CD4-positive, CD25-positive, alpha-beta regulatory T cell (primary cell): ENCODE data around the gene TAPBP. TPM values are rescaled to one million over a fixed set of nuclear protein-coding genes. Genes with fewer than 3 reads are reported as not detected.
A peak's percentile ranks its signal among the peaks of the same experiment; 100 is the strongest.
"Not testable (repeated sequence)": the region's sequence is repeated elsewhere in the genome, so short reads cannot be mapped to it uniquely, and the experiment has no call there.

Source experiments
- ATAC-seq, 2 donors: fragments of 150-1000 bp; cut with Tn5 transposase; one replicate each; pipeline ENCODE4 v1.10.0; 2021; ENCODE audit warnings: low read depth in 2 of 2, moderate number of reproducible peaks in 2 of 2, moderate library complexity in 1 of 2
- DNase-seq, 3 donors: peaks; one replicate each; pipeline versions ENCODE4 v3.0.0 to v3.0.0-alpha.2; 2012 to 2022; ENCODE audit warnings: mixed read lengths in 1 of 3
- H3K27ac ChIP-seq: one replicate; pipeline ENCODE4 v1.7.0; 2013; ENCODE audit warnings: mild to moderate bottlenecking, low read length; ENCODE audit not compliant: insufficient read depth, poor library complexity, severe bottlenecking
- H3K27me3 ChIP-seq: one replicate; pipeline ENCODE4 v1.7.0; 2013; ENCODE audit warnings: low read length; ENCODE audit not compliant: control insufficient read depth, insufficient read depth
- H3K36me3 ChIP-seq: one replicate; pipeline ENCODE4 v1.7.0; 2013; ENCODE audit warnings: mild to moderate bottlenecking, low read length, moderate library complexity; ENCODE audit not compliant: control insufficient read depth, insufficient read depth
- H3K4me1 ChIP-seq: 2 replicates; pipeline ENCODE4 v1.7.0; 2013; ENCODE audit warnings: mild to moderate bottlenecking, low read length; ENCODE audit not compliant: insufficient read depth, control insufficient read depth, poor library complexity, severe bottlenecking
- H3K4me3 ChIP-seq: one replicate; pipeline ENCODE4 v1.7.0; 2013; ENCODE audit warnings: low read depth, mild to moderate bottlenecking, low read length, moderate library complexity
- H3K9me3 ChIP-seq, 2 experiments: 1 replicate in 1 of 2; 2 replicates in 1 of 2; pipeline ENCODE4 v1.7.0; 2013; ENCODE audit warnings: low read length in 2 of 2, mild to moderate bottlenecking in 1 of 2, moderate library complexity in 1 of 2; ENCODE audit not compliant: control insufficient read depth in 2 of 2
- H3K27ac Mint-ChIP-seq, 3 donors: one replicate each; pipeline ENCODE4 v1.8.0; 2020 to 2022; ENCODE audit warnings: mild to moderate bottlenecking in 3 of 3, mixed read lengths in 3 of 3, moderate library complexity in 2 of 3
- H3K27me3 Mint-ChIP-seq: one replicate; pipeline ENCODE4 v1.8.0; 2022; ENCODE audit warnings: mild to moderate bottlenecking, mixed read lengths
- H3K36me3 Mint-ChIP-seq: one replicate; pipeline ENCODE4 v1.8.0; 2020; ENCODE audit warnings: mixed read lengths
- H3K4me1 Mint-ChIP-seq, 4 donors: one replicate each; pipeline ENCODE4 v1.8.0; 2020 to 2022; ENCODE audit warnings: mixed read lengths in 4 of 4, mild to moderate bottlenecking in 1 of 4
- H3K4me3 Mint-ChIP-seq, 4 donors: one replicate each; pipeline ENCODE4 v1.8.0; 2020 to 2022; ENCODE audit warnings: mild to moderate bottlenecking in 4 of 4, mixed read lengths in 4 of 4, moderate library complexity in 3 of 4
- H3K9me3 Mint-ChIP-seq, 7 donors: one replicate each; pipeline ENCODE4 v1.8.0; 2020 to 2022; ENCODE audit warnings: mixed read lengths in 7 of 7, mild to moderate bottlenecking in 3 of 7, moderate library complexity in 2 of 7
- polyA plus RNA-seq, 4 donors: library from polyadenylated mRNA; unstranded; fragments of 300-500 nt; fragmentation: Illumina TruSeq; gene quantifications; one replicate each; pipeline ENCODE4 v1.2.3, GENCODE V29; 2021
- total RNA-seq: library from RNA; stranded (reverse); gene quantifications from one replicate; pipeline ENCODE4 v1.2.3, GENCODE V29; 2022

The TAPBP gene
- total and polyA plus RNA-seq, 5 donors from 2014 or later = 251 to 314 (median 266) TPM

DNA sequence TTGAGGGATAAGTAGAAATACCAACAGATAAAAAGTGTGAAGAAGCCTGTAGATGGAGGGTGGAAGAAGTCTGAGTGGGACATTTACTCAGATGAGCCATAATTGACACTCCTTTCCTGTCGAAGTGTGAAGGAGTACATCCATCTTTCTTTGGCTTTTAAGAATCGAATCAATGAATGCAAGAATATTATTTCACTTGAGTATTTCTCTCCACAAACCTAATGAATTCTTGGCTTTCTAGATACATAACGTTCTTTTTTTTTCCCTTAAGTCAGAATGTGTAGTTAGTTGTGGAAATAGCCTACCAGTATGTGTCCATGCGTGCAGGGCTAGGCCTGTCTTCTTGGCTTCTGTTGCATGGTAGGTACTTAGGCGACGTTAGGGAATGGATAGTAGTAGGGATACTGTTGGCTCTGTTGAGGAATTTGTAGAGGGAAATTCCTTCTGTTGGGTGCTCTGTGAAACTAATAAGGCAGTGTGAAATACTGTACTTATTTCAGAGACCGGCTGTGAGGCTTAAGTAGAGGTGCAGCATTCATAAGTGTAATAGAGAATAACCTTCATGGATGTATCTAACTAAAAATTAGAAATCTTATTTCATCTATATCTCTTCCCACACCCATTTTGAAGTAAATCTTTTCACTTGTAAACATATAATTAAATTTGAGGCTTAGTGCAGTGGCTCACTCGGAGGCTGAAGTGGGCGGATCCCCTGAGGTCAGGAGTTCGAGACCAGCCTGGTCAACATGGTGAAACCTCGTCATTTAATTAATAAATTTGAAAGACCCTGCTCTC lies 40.6 kb downstream of the TAPBP start:
- Mint-ChIP-seq H3K27ac (peak overlapping the region; percentile 44 to 100 (median 99)), H3K9me3 (no peaks in the 10 kb centered on the region), H3K36me3 (peaks cover 29% of the 10 kb centered on the region), H3K4me1 (peaks cover 5 to 77% (median 40%) of the 10 kb centered on the region in 4 donors), H3K27me3 (no peaks in the 10 kb centered on the region), H3K4me3 (peak overlapping the region; percentile 94 to 100 (median 98))
- H3K27ac ChIP-seq = peak overlapping the region; percentile 90
- no peaks in the 10 kb centered on the region for H3K9me3 ChIP-seq
- H3K27me3 ChIP-seq = no peaks in the 10 kb centered on the region
- H3K4me1 ChIP-seq = peaks cover 67% of the 10 kb centered on the region
- DNase-seq (no peak), ATAC-seq (no peak)
- peaks cover 37% of the 10 kb centered on the region for H3K36me3 ChIP-seq
- peak overlapping the region; percentile 96 for H3K4me3 ChIP-seq

DNA sequence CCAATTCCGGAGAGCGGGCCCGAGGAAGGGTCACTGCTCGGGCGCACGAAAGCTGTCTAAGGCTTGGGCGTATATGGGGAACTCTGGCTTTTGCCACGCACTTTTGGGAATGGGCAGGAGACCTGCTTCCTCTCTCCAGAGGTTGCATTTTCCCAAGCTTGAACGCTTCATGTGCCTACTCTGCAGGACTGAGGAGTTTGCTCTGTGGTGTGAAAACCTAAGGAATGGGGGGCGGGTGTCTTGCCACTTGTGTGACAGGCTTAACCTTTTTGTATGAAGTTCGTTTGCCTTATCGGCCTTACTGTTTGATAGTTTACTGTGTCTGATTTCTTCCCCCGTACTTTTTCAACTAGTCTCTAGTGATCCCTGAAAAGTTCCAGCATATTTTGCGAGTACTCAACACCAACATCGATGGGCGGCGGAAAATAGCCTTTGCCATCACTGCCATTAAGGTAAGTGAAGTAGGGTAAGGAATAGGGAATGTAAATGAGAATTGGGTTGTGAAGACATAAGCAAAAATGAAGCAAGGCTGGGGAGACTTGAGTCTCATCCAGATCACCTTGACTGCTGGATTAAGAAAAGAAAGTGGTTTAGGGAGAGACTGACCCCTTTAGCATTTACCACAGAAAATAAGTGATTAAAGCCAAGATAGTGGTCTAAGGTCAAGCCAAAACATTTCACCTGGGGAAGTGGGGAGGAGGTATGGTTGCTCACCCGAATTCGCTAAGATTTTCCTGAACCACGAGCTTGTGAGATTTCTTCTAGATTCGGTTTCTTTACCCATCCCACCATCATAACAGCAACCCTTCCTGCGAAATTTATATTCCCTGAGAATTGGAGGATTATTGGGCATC lies 41.4 kb downstream of the TAPBP start:
- H3K27me3 Mint-ChIP-seq = no peaks in the 10 kb centered on the region
- H3K4me3 Mint-ChIP-seq = peak overlapping the region; percentile 94 to 100 (median 98)
- peak overlapping the region; percentile 90 for H3K27ac ChIP-seq
- peaks cover 5 to 68% (median 39%) of the 10 kb centered on the region in 4 donors for H3K4me1 Mint-ChIP-seq
- H3K27me3 ChIP-seq = no peaks in the 10 kb centered on the region
- H3K27ac Mint-ChIP-seq = peak overlapping the region; percentile 99 to 100 (median 100)
- H3K36me3 Mint-ChIP-seq = peaks cover 36% of the 10 kb centered on the region
- H3K9me3 Mint-ChIP-seq = no peaks in the 10 kb centered on the region
- no peak for DNase-seq
- peaks cover 58% of the 10 kb centered on the region for H3K4me1 ChIP-seq
- H3K9me3 ChIP-seq = no peaks in the 10 kb centered on the region
- H3K36me3 ChIP-seq = peaks cover 46% of the 10 kb centered on the region
- no peak for ATAC-seq
- H3K4me3 ChIP-seq = peak overlapping the region; percentile 96

DNA sequence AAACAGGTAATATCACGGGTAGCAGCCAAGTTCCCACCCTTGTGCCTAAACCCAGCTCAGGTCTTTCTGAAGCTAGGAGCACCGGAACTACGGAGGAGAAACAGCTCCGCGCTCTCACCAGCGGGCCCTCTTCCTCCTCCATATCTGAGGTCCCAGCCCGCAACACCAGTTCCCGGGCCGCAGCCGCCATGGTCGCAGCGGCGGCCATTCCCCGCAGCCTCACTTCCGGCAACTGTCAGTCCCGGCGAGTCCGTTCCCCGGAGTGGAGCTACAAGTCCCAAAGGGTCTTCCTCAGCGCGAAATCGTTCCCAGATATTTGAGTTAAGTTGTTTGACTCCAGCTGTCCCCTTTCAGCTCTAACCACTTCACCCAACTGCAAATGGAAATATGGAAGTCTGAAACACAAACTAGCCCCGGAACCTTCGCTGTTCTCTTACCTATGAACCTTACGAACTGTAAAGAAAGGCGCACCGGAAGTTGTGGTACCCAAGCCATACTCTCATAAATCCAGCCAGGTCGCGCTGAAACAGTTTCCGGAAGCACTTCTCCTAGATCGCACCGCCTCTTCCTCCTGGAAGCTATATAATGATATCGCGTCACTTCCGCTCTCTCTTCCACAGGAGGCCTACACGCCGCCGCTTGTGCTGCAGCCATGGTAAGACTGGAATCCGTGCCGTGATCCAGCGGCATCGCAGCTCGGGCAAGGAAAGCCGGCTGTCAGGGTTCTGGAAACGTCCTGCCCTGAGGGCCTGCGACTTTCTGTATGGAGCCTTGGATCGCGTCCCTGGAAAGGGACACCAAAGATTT lies 42.2 kb downstream of the TAPBP start, which contains the start of the genes RPS18 and VPS52:
Gene RPS18 (plus strand): TSS at position 608 of the 807 bp plus-strand sequence. CDS start 45 bp downstream, at position 653.
Gene VPS52 (minus strand): TSS at position 409 of the 807 bp plus-strand sequence. CDS start 201 bp downstream, at position 208.
- Histone ChIP-seq H3K4me3 (peak within 1 kb of the TSS; percentile 96), H3K4me1 (peaks cover 53% of the 10 kb centered on the region), H3K36me3 (peaks cover 54% of the 10 kb centered on the region), H3K9me3 (no peaks in the 10 kb centered on the region), H3K27me3 (no peaks in the 10 kb centered on the region), H3K27ac (peak within 1 kb of the TSS; percentile 90)
- H3K36me3 Mint-ChIP-seq = peaks cover 42% of the 10 kb centered on the region
- ATAC-seq = peak; percentile 86 to 91
- no peaks in the 10 kb centered on the region for H3K9me3 Mint-ChIP-seq
- peak within 1 kb of the TSS; percentile 99 to 100 (median 100) for H3K27ac Mint-ChIP-seq
- H3K27me3 Mint-ChIP-seq = no peaks in the 10 kb centered on the region
- H3K4me1 Mint-ChIP-seq = peaks cover 5 to 67% (median 39%) of the 10 kb centered on the region in 4 donors
- DNase-seq = peak; percentile 90 to 99 (median 95)
- peak within 1 kb of the TSS; percentile 94 to 100 (median 98) for H3K4me3 Mint-ChIP-seq

DNA sequence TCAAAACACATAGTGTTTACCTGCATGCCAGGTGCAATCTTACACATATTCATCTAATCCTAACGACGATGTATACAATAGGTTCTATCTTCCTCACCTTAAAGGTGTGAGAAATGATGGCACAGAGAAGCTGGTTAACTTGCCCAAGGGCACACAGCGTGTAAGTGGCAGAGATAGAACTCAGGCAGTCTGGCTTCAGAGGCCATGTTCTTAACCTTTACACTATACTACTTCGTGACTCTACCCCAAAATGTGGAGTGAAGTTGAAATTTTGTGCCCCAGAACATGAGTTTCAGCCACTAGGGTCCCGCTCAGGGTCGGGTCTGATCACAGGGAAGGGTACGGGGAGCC lies 42.8 kb downstream of the TAPBP start:
- peaks cover 59% of the 10 kb centered on the region for H3K36me3 ChIP-seq
- no peaks in the 10 kb centered on the region for H3K27me3 ChIP-seq
- H3K4me1 ChIP-seq = peaks cover 47% of the 10 kb centered on the region
- ATAC-seq (peak in 1 of 2 donors; percentile 6), DNase-seq (no peak)
- Mint-ChIP-seq H3K27ac (peak overlapping the region; percentile 99 to 100 (median 100)), H3K36me3 (peaks cover 46% of the 10 kb centered on the region), H3K4me1 (peaks cover 5 to 61% (median 37%) of the 10 kb centered on the region in 4 donors), H3K27me3 (no peaks in the 10 kb centered on the region), H3K4me3 (peak overlapping the region; percentile 94 to 100 (median 98)), H3K9me3 (no peaks in the 10 kb centered on the region)
- no peaks in the 10 kb centered on the region for H3K9me3 ChIP-seq
- H3K4me3 ChIP-seq = peak overlapping the region; percentile 96
- H3K27ac ChIP-seq = peak overlapping the region; percentile 90

DNA sequence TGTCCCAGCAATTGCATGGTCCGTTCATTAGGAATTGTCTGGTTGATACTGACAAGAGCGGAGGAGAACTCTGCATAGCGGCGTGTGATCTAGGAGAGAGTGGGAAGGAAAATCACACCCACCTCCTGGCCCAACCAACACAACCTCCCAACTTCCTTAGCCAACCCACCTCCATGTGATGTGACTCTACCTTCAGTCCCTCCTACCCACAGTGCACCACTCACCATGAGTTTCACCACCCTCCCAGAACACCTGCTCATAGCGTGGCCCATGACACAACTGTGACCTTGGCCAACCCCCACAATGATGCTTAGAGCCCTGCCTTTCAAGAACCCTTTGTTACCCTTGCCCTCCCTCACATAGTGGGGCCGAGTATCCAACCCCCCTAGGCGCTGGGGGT lies 49.9 kb downstream of the TAPBP start:
- Histone ChIP-seq H3K36me3 (peaks cover 78% of the 10 kb centered on the region), H3K4me3 (no peak overlapping the region), H3K27ac (no peak overlapping the region), H3K9me3 (no peaks in the 10 kb centered on the region), H3K4me1 (no peaks in the 10 kb centered on the region), H3K27me3 (no peaks in the 10 kb centered on the region)
- Mint-ChIP-seq H3K4me3 (peak overlapping the region in 1 of 4 donors; percentile 25), H3K27me3 (peaks cover 4% of the 10 kb centered on the region), H3K36me3 (peaks cover 51% of the 10 kb centered on the region), H3K27ac (no peak overlapping the region), H3K4me1 (peaks cover 0 to 12% (median 4%) of the 10 kb centered on the region in 4 donors), H3K9me3 (no peaks in the 10 kb centered on the region)
- no peak for DNase-seq
- ATAC-seq = no peak

DNA sequence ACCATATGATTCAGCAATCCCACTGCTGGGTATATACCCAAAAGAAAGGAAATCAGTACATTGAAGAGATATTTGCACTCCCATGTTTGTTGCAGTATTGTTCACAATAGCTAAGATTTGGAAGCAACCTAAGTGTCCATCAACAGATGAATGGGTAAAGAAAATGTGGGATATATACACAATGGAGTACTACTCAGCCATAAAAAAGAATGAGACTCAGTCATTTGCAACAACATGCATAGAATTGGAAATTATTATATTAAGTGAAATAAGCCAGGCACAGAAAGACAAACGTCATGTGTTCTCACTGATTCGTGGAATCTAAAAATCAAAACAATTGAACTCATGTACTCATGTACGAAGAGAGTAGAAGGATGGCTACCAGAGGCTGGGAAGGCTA lies 51.4 kb downstream of the TAPBP start:
- H3K27ac Mint-ChIP-seq, ATAC-seq: not testable (repeated sequence)

DNA sequence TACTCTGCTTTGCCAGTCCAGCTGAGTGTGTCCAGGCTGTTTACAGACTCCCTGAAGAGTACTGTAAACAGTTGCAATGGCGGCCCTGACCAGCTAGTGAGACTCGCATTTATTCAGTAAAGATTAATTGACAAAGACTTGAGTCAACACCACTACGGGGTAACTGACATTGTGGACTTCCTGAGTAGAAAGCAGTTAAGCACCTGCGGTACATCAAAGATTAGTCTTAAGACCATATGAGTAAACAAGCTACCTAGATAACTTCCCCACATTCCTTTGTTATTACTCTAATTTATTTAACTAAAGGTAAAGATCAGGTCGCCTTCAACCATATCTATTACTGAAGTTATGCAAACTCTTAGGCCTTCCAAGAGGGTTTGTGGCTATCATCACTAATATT lies 54.8 kb downstream of the TAPBP start:
- H3K4me3 Mint-ChIP-seq = no peak overlapping the region
- H3K4me1 Mint-ChIP-seq = peaks cover 0 to 11% (median 7%) of the 10 kb centered on the region in 4 donors
- ATAC-seq (no peak), DNase-seq (no peak)
- Histone ChIP-seq H3K27me3 (no peaks in the 10 kb centered on the region), H3K36me3 (peaks cover 37% of the 10 kb centered on the region), H3K27ac (no peak overlapping the region), H3K4me3 (no peak overlapping the region), H3K9me3 (no peaks in the 10 kb centered on the region), H3K4me1 (no peaks in the 10 kb centered on the region)
- peaks cover 4% of the 10 kb centered on the region for H3K27me3 Mint-ChIP-seq
- H3K9me3 Mint-ChIP-seq = no peaks in the 10 kb centered on the region
- peaks cover 23% of the 10 kb centered on the region for H3K36me3 Mint-ChIP-seq
- no peak overlapping the region for H3K27ac Mint-ChIP-seq

More for the DNA sequence above, 51.4 kb downstream of the TAPBP start:
- peaks cover 68% of the 10 kb centered on the region for H3K36me3 ChIP-seq
- not testable (repeated sequence) for H3K4me3 ChIP-seq, H3K9me3 ChIP-seq, H3K9me3 Mint-ChIP-seq, H3K4me3 Mint-ChIP-seq, H3K27ac ChIP-seq, H3K27me3 Mint-ChIP-seq, H3K27me3 ChIP-seq, H3K4me1 Mint-ChIP-seq, DNase-seq, H3K4me1 ChIP-seq
- H3K36me3 Mint-ChIP-seq = peaks cover 40% of the 10 kb centered on the region
